Measurements from ENCODE around the gene RHEB. TPM values are rescaled to one million over a fixed set of nuclear protein-coding genes. Genes with fewer than 3 reads are reported as not detected.

Gene RHEB
- total RNA-seq: 119 TPM

GRCh38 chr7:151519765-151520418 lies at the start of gene RHEB:
Gene RHEB (minus strand): TSS chr7:151519895. CDS start chr7:151519511, 384 bp downstream.
- DNase-seq (ENCODE audit: low spot score in 2 of 2) (peak; percentile 92 to 93), FAIRE-seq (no peak)

GRCh38 chr7:151566897-151567320 lies 47.2 kb upstream of the RHEB start:
- no peak for DNase-seq (ENCODE audit: low spot score in 2 of 2)

GRCh38 chr7:151565541-151565940 lies 45.8 kb upstream of the RHEB start:
- FAIRE-seq: no peak
- no peak for DNase-seq (ENCODE audit: low spot score in 2 of 2)

More at GRCh38 chr7:151566897-151567320, 47.2 kb upstream of the RHEB start:
- FAIRE-seq: no peak

GRCh38 chr7:151560243-151560642 lies 40.5 kb upstream of the RHEB start:
- no peak for DNase-seq (ENCODE audit: low spot score in 2 of 2)
- FAIRE-seq: no peak

- no peak for DNase-seq (ENCODE audit: low spot score in 2 of 2)
- no peak for FAIRE-seq
Measured at GRCh38 chr7:151559557-151560183, 40.0 kb upstream of the RHEB start.

- no peak for FAIRE-seq
- no peak for DNase-seq (ENCODE audit: low spot score in 2 of 2)
Measured at GRCh38 chr7:151558575-151558974, 38.9 kb upstream of the RHEB start.

- FAIRE-seq (no peak), DNase-seq (ENCODE audit: low spot score in 2 of 2) (no peak)
Measured at GRCh38 chr7:151556592-151556991, 36.9 kb upstream of the RHEB start.

- DNase-seq (ENCODE audit: low spot score in 2 of 2): no peak
- FAIRE-seq: no peak
Measured at GRCh38 chr7:151553356-151553755, 33.7 kb upstream of the RHEB start.

GRCh38 chr7:151552352-151553028 lies 32.8 kb upstream of the RHEB start:
- FAIRE-seq: no peak

GRCh38 chr7:151551820-151552219 lies 32.1 kb upstream of the RHEB start:
- no peak for FAIRE-seq

More at GRCh38 chr7:151552352-151553028, 32.8 kb upstream of the RHEB start:
- no peak for DNase-seq (ENCODE audit: low spot score in 2 of 2)

GRCh38 chr7:151550656-151551286 lies 31.1 kb upstream of the RHEB start:
- DNase-seq (ENCODE audit: low spot score in 2 of 2) (no peak), FAIRE-seq (no peak)

More at GRCh38 chr7:151551820-151552219, 32.1 kb upstream of the RHEB start:
- no peak for DNase-seq (ENCODE audit: low spot score in 2 of 2)

GRCh38 chr7:151549644-151550043 lies 29.9 kb upstream of the RHEB start:
- DNase-seq (ENCODE audit: low spot score in 2 of 2) (no peak), FAIRE-seq (no peak)

GRCh38 chr7:151549083-151549482 lies 29.4 kb upstream of the RHEB start:
- FAIRE-seq (no peak), DNase-seq (ENCODE audit: low spot score in 2 of 2) (no peak)

- DNase-seq (ENCODE audit: low spot score in 2 of 2) (no peak), FAIRE-seq (no peak)
Measured at GRCh38 chr7:151544183-151544582, 24.5 kb upstream of the RHEB start.

GRCh38 chr7:151542606-151543130 lies 23.0 kb upstream of the RHEB start:
- FAIRE-seq: no peak
- no peak for DNase-seq (ENCODE audit: low spot score in 2 of 2)

- DNase-seq (ENCODE audit: low spot score in 2 of 2) (no peak), FAIRE-seq (no peak)
Measured at GRCh38 chr7:151541709-151542499, 22.2 kb upstream of the RHEB start.

- FAIRE-seq: no peak
- no peak for DNase-seq (ENCODE audit: low spot score in 2 of 2)
Measured at GRCh38 chr7:151540146-151540545, 20.5 kb upstream of the RHEB start.

GRCh38 chr7:151539088-151539671 lies 19.5 kb upstream of the RHEB start:
- FAIRE-seq (no peak), DNase-seq (ENCODE audit: low spot score in 2 of 2) (peak; percentile 29 to 46)

- DNase-seq (ENCODE audit: low spot score in 2 of 2) (no peak), FAIRE-seq (no peak)
Measured at GRCh38 chr7:151537818-151538561, 18.3 kb upstream of the RHEB start.
